Nucleus accumbens (tissue), 56 donors: ENCODE results near the gene TP53RK.

Source experiments
- DNase-seq, 56 donors: peaks; one replicate each; lab custom pipeline; 2025; lab: John Stamatoyannopoulos, UW

The TP53RK gene

GRCh38 chr20:46641424-46641823 lies 47.8 kb downstream of the TP53RK start:
- no peak for DNase-seq

DNA sequence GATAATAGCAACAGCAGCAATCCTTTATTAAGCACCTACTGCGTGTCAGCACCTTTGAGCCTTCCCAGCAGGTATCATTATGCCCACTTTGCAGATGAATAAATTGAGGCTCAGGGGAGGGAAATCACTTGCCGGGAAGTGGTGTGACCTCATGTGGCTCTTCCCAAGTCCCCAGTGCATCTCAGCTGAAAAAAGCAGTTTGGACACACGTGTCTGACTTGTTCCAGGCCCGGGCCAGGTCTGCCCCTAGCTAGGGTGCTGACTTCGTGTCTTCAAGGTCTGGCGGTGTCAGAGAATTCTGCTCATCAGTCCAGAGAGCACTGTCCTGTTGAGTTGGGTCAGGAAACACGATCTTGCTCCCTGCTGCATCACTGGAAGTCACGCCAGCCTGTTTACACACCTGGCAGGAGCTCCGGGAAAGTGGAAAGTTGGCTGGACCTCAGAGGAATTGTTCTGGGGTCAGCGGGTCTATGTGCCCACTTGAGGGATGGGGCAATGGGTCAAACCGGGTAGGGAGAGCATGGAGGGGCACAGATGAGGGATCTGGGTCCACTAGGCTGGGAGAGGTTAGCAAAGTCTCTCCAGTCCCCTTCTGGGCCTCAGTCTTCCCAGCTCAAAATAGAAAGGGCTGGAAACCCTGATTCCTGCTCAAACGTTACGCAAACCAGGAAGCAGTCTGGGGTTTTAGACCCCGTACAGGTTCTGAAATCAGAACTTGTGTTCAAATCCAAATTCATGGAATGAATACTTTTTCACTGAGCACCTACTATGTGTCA lies 48.5 kb downstream of the TP53RK start:
- DNase-seq: no peak

- DNase-seq: no peak
Measured at GRCh38 chr20:46640044-46640443, 49.2 kb downstream of the TP53RK start.

DNA sequence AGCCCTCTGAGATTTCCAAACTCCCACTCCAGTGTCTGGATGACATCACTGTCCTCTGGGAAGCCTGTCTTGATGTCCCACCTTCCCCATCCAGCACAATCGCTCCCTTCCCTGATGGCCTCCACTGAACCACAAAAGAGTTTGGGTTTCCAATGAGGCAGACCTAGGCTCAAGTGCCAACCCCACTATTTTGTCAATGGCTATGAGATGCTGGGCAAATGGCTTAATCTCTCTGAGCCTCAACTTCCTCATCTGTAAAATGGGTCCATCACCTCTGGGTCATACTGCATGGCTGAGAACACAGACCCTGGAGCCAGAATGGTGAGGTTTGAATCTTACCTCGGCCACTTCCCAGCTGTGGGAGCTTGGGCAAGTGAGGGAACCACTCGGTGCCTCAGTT lies 49.7 kb downstream of the TP53RK start:
- DNase-seq: no peak

GRCh38 chr20:46638898-46639274 lies 50.4 kb downstream of the TP53RK start:
- DNase-seq: no peak

- DNase-seq: peak in 35 of 56 donors; percentile 12 to 72 (median 43)
Measured at GRCh38 chr20:46638134-46638897, 50.9 kb downstream of the TP53RK start.

DNA sequence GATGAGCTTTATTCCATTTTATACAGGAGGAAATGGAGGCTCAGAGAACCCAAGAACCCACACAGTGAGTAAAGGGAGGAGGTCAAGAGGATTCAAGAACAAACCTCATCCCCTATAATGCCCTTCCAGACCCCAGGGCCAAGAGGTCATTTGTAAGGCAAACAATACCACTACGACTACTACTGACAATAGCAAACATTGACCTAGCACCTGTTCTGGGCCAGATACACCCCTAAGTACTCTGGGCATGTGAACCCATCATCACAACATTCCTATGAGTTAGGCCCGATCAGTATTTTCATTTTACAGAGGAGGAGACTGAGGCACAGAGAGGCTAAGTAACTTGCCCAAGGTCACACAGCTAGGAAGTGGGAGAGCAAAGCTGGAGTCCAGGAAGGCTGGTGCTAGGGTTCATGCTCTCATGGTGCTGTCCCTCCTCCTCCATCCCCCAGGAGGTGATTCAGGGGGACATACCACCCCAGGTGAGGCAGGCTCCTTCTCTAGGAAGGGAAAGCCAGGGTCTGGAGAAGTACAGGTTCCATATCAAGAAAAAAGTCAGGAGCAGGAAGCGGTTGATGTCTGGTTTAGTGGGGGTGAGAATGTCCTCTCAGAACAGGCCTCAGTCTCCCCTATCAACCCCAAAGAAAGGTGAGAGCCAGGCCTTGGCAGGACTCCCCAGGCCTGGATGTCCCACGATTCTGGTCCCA lies 51.7 kb downstream of the TP53RK start:
- no peak for DNase-seq

- peak in 5 of 56 donors; percentile 6 to 26 (median 16) for DNase-seq
Measured at GRCh38 chr20:46637020-46637419, 52.2 kb downstream of the TP53RK start.

DNA sequence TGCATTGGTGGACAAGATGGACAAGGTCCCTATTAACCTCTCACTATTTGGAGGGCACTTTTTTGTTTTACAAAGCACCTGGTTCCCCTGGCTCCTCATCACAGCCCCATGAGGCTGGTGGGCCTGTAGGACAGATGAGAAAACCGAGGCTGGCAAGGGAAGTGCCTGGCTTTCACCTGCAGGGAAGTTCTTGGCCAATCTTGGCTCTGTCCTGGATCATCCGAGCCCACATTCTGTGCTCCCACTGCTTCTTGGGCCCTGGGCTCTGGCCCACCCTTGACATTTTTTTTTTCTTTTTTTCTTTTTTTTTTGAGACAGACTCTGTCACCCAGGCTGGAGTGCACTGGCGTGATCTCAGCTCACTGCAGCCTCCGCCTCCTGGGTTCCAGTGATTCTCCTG lies 52.7 kb downstream of the TP53RK start:
- DNase-seq: no peak

- peak in 1 of 56 donors; percentile 30 for DNase-seq
Measured at GRCh38 chr20:46635514-46636136, 53.6 kb downstream of the TP53RK start.

GRCh38 chr20:46634528-46634927 lies 54.7 kb downstream of the TP53RK start:
- no peak for DNase-seq
